ENCODE data around the gene MALSU1.

MALSU1 gene

DNA sequence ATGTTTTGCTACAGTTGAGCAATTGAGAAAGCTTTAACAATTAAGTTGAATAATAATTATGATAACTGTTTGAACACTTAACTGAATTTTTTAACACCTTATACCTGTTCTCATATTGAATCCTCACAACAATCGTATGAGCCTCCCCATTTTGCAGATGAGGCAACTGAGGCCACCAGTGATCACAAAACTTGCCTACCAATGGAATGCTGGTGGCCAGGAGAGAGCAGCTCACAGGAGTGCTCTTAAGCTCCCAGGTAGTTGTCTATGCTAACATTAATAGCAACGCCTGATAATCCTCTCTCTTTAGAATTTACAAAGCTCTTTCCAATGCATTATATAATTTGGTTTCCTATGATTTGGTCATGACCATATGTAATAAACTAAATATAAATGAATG lies 31.0 kb upstream of the MALSU1 start:
- peaks cover under 1% of the 10 kb centered on the region for H3K4me1 ChIP-seq (ENCODE audit: insufficient read depth, low read length, poor library complexity, severe bottlenecking)
- H3K9me3 ChIP-seq (ENCODE audit: insufficient read depth, low read depth, low read length) = no peaks in the 10 kb centered on the region; the same call in 1 of the 2 replicates
- H3F3A ChIP-seq (ENCODE audit: low read depth) = no peaks in the 10 kb centered on the region
- H3K9ac ChIP-seq (ENCODE audit: low read depth, low read length, poor library complexity, severe bottlenecking) = no peak overlapping the region
- no peaks in the 10 kb centered on the region for H3K27me3 ChIP-seq (ENCODE audit: insufficient read depth, low read length, poor library complexity, severe bottlenecking)
- no peaks in the 10 kb centered on the region for H3K36me3 ChIP-seq (ENCODE audit: insufficient read depth, low read length)
- H4K20me1 ChIP-seq (ENCODE audit: insufficient read depth, low read length, poor library complexity, severe bottlenecking) = no peaks in the 10 kb centered on the region
- no peak overlapping the region for H3K4me3 ChIP-seq (ENCODE audit: low read length, poor library complexity, severe bottlenecking)
- H3K79me2 ChIP-seq (ENCODE audit: insufficient read depth, low read length) = no peaks in the 10 kb centered on the region
- H2AFZ ChIP-seq (ENCODE audit: low read length) = no peak overlapping the region
- H3K9me2 ChIP-seq (replicated peaks; ENCODE audit: low read depth, low read length) = no peaks in the 10 kb centered on the region
- H3K4me2 ChIP-seq (ENCODE audit: low read depth, low read length, poor library complexity, severe bottlenecking) = no peak overlapping the region
- TF ChIP-seq CTCF (conservative IDR thresholded peaks at IDR 0.05; ENCODE audit: low read length) (no peak), EZH2phosphoT487 (IDR thresholded peaks at IDR 0.05; ENCODE audit: borderline replicate concordance) (no peak)

DNA sequence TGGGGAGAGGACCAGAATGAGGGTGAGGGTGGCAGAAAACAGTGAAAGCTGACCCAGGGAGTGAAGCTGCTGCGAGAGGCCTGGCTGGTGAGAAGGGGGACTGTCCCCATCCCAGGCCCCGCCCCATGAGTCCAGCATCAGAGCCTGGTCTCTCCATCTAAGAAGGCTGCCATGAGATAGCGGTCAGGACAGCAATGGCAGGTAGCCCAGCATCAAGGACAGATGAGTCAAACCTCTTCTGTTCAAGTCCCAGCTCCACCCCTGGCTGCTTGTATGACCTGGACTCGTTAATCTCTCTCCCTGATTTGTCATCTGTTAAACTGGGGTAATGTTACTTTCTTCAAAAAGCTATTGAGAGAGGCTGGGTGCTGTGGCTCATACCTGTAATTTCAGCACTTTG lies 30.4 kb upstream of the MALSU1 start:
- Histone ChIP-seq H3K27me3 (ENCODE audit: insufficient read depth, low read length, poor library complexity, severe bottlenecking) (no peaks in the 10 kb centered on the region), H3K36me3 (ENCODE audit: insufficient read depth, low read length) (no peaks in the 10 kb centered on the region), H4K20me1 (ENCODE audit: insufficient read depth, low read length, poor library complexity, severe bottlenecking) (no peaks in the 10 kb centered on the region)

GRCh38 chr7:23272275-23272674 lies 26.9 kb upstream of the MALSU1 start:
- Histone ChIP-seq H3K9me2 (replicated peaks; ENCODE audit: low read depth, low read length) (no peaks in the 10 kb centered on the region), H3K4me2 (ENCODE audit: low read depth, low read length, poor library complexity, severe bottlenecking) (no peak overlapping the region), H3K4me1 (ENCODE audit: insufficient read depth, low read length, poor library complexity, severe bottlenecking) (peaks cover 10% of the 10 kb centered on the region), H3K79me2 (ENCODE audit: insufficient read depth, low read length) (no peaks in the 10 kb centered on the region), H3K9me3 (ENCODE audit: insufficient read depth, low read depth, low read length) (no peaks in the 10 kb centered on the region; the same call in 1 of the 2 replicates), H3K4me3 (ENCODE audit: low read length, poor library complexity, severe bottlenecking) (no peak overlapping the region), H3K9ac (ENCODE audit: low read depth, low read length, poor library complexity, severe bottlenecking) (no peak overlapping the region), H3K27me3 (ENCODE audit: insufficient read depth, low read length, poor library complexity, severe bottlenecking) (no peaks in the 10 kb centered on the region), H4K20me1 (ENCODE audit: insufficient read depth, low read length, poor library complexity, severe bottlenecking) (no peaks in the 10 kb centered on the region), H2AFZ (ENCODE audit: low read length) (peak overlapping the region; percentile 99), H3F3A (ENCODE audit: low read depth) (no peaks in the 10 kb centered on the region), H3K36me3 (ENCODE audit: insufficient read depth, low read length) (no peaks in the 10 kb centered on the region)
- TF ChIP-seq CTCF (conservative IDR thresholded peaks at IDR 0.05; ENCODE audit: low read length) = no peak
- no peak for TF ChIP-seq EZH2phosphoT487 (IDR thresholded peaks at IDR 0.05; ENCODE audit: borderline replicate concordance)

More for the DNA sequence above, 30.4 kb upstream of the MALSU1 start:
- no peaks in the 10 kb centered on the region for H3K9me2 ChIP-seq (replicated peaks; ENCODE audit: low read depth, low read length)
- no peaks in the 10 kb centered on the region for H3F3A ChIP-seq (ENCODE audit: low read depth)
- H3K79me2 ChIP-seq (ENCODE audit: insufficient read depth, low read length) = no peaks in the 10 kb centered on the region
- H3K9ac ChIP-seq (ENCODE audit: low read depth, low read length, poor library complexity, severe bottlenecking) = no peak overlapping the region
- no peaks in the 10 kb centered on the region; the same call in 1 of the 2 replicates for H3K9me3 ChIP-seq (ENCODE audit: insufficient read depth, low read depth, low read length)
- H3K4me3 ChIP-seq (ENCODE audit: low read length, poor library complexity, severe bottlenecking) = no peak overlapping the region
- no peak overlapping the region for H3K4me2 ChIP-seq (ENCODE audit: low read depth, low read length, poor library complexity, severe bottlenecking)
- TF ChIP-seq CTCF (conservative IDR thresholded peaks at IDR 0.05; ENCODE audit: low read length) (no peak), EZH2phosphoT487 (IDR thresholded peaks at IDR 0.05; ENCODE audit: borderline replicate concordance) (no peak)
- H2AFZ ChIP-seq (ENCODE audit: low read length) = no peak overlapping the region
- peaks cover 6% of the 10 kb centered on the region for H3K4me1 ChIP-seq (ENCODE audit: insufficient read depth, low read length, poor library complexity, severe bottlenecking)

Measured in Loucy (cell line).